Liver (tissue), 3 donors: Measurements from ENCODE around the gene SEMA4C.

ENCODE experiments used
- ATF3 ChIP-seq: IDR thresholded peaks from 2 replicates; pipeline ENCODE4 v1.6.1; 2016; ENCODE audit warnings: antibody characterized with exemption
- EGR1 ChIP-seq, 2 donors: IDR thresholded peaks; 2 replicates each; pipeline ENCODE4 v1.6.1; 2016 to 2018; ENCODE audit warnings: antibody characterized with exemption in 2 of 2, low read depth in 2 of 2
- RAD21 ChIP-seq, 2 donors: IDR thresholded peaks; 2 replicates each; pipeline ENCODE4 v1.6.1; 2016; ENCODE audit warnings: antibody characterized with exemption in 2 of 2, mild to moderate bottlenecking in 2 of 2
- ZBTB33 ChIP-seq: IDR thresholded peaks from 2 replicates; pipeline ENCODE4 v1.6.1; 2016; ENCODE audit warnings: antibody characterized with exemption
- TF ChIP-seq, protein P1 (sequence below): fragments of 150-350 bp; IDR thresholded peaks from 2 replicates; pipeline ENCODE4 v1.5.1; 2017; ENCODE audit warnings: improper control_type of control experiment, low read depth, low read length; ENCODE audit not compliant: missing input control
- TF ChIP-seq, protein P2 (sequence below): IDR thresholded peaks from 2 replicates; pipeline ENCODE4 v1.6.1; 2016; ENCODE audit warnings: antibody characterized with exemption
- donor health status: healthy.
- donor health status: healthy.

DNA sequence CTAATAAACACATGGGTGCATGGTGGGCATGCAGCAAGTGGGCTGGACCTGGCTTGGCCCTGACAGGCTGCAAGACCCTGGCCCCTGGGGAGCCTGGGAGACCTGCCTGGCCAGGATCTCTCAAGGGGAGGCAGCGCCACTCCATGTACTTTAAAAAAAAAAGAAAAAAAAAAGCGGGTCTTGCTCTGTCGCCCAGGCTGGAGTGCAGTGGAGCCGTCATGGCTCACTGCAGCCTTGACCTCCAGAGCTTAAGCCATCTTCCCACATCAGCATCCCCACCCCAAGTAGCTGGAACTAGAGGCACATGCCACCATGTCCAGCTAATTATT lies 29.5 kb upstream of the SEMA4C start:
- TF ChIP-seq, protein P1, sequence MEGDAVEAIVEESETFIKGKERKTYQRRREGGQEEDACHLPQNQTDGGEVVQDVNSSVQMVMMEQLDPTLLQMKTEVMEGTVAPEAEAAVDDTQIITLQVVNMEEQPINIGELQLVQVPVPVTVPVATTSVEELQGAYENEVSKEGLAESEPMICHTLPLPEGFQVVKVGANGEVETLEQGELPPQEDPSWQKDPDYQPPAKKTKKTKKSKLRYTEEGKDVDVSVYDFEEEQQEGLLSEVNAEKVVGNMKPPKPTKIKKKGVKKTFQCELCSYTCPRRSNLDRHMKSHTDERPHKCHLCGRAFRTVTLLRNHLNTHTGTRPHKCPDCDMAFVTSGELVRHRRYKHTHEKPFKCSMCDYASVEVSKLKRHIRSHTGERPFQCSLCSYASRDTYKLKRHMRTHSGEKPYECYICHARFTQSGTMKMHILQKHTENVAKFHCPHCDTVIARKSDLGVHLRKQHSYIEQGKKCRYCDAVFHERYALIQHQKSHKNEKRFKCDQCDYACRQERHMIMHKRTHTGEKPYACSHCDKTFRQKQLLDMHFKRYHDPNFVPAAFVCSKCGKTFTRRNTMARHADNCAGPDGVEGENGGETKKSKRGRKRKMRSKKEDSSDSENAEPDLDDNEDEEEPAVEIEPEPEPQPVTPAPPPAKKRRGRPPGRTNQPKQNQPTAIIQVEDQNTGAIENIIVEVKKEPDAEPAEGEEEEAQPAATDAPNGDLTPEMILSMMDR: no peak
- TF ChIP-seq, protein P2, sequence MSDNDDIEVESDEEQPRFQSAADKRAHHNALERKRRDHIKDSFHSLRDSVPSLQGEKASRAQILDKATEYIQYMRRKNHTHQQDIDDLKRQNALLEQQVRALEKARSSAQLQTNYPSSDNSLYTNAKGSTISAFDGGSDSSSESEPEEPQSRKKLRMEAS: no peak
- TF ChIP-seq EGR1 (IDR thresholded peaks at IDR 0.05; ENCODE audit: low read depth in 2 of 2) (no peak), RAD21 (IDR thresholded peaks at IDR 0.05) (no peak), ATF3 (no peak), ZBTB33 (no peak)
